HL-60 (cell line): ENCODE measurements around the gene RSRC1.

Experiments
- DNase-seq, 2 experiments: peaks; one replicate each; pipeline ENCODE4 v3.0.0-alpha.2; 2010 to 2020; ENCODE audit warnings: low read depth in 1 of 2, low spot score in 1 of 2
- H3K27ac ChIP-seq: fragments of 250-450 bp; sonication (Bioruptor Pico); replicated peaks from 2 replicates; pipeline ENCODE4 v1.5.1; 2020; ENCODE audit warnings: mild to moderate bottlenecking, moderate library complexity
- H3K27me3 ChIP-seq: fragments of 250-450 bp; sonication (Bioruptor Pico); 2 replicates; pipeline ENCODE4 v1.5.1; 2021; ENCODE audit warnings: mild to moderate bottlenecking, moderate library complexity; ENCODE audit not compliant: insufficient read depth, poor library complexity, severe bottlenecking
- H3K4me3 ChIP-seq: replicated peaks from 2 replicates; pipeline ENCODE4 v1.5.1; 2011; ENCODE audit warnings: mild to moderate bottlenecking, control low read depth, low read length; ENCODE audit not compliant: insufficient read depth
- GABPA ChIP-seq: IDR thresholded peaks from 2 replicates; pipeline ENCODE4 v1.6.1; 2012; ENCODE audit warnings: low read depth
- POLR2AphosphoS5 ChIP-seq: IDR thresholded peaks from 2 replicates; pipeline ENCODE4 v1.6.1; 2012; ENCODE audit warnings: low read depth
- SPI1 ChIP-seq: IDR thresholded peaks from 2 replicates; pipeline ENCODE4 v1.6.1; 2012; ENCODE audit warnings: low read depth, mild to moderate bottlenecking, borderline replicate concordance
- TF ChIP-seq, protein P1 (sequence below): IDR thresholded peaks from one replicate; pipeline ENCODE4 v1.5.1; 2011; ENCODE audit warnings: low read length, control low read depth, inconsistent platforms; ENCODE audit not compliant: insufficient read depth
- TF ChIP-seq, protein P2 (sequence below): IDR thresholded peaks from 2 replicates; pipeline ENCODE4 v1.6.1; 2012; ENCODE audit warnings: low read depth; ENCODE audit not compliant: insufficient replicate concordance

The RSRC1 gene

DNA sequence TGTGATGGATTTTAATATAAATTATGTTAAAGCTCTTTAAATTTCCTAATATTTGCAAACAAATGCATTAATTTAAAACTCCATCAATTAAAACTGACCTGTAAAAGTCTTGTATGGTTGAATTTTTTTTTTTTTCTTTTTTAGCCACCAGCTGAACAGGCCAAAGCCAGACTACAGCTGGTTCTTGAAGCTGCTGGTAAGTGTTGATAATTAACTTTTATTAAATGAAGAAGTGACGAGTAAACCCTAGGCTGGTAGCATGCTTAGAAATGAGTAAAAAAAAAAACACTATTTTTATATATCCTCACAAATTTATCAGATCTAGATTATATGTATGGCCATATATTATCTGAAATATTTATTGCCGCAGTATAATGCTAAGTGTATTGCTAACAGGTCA, 244.8 kb downstream of the RSRC1 start:
- TF ChIP-seq, protein P1, sequence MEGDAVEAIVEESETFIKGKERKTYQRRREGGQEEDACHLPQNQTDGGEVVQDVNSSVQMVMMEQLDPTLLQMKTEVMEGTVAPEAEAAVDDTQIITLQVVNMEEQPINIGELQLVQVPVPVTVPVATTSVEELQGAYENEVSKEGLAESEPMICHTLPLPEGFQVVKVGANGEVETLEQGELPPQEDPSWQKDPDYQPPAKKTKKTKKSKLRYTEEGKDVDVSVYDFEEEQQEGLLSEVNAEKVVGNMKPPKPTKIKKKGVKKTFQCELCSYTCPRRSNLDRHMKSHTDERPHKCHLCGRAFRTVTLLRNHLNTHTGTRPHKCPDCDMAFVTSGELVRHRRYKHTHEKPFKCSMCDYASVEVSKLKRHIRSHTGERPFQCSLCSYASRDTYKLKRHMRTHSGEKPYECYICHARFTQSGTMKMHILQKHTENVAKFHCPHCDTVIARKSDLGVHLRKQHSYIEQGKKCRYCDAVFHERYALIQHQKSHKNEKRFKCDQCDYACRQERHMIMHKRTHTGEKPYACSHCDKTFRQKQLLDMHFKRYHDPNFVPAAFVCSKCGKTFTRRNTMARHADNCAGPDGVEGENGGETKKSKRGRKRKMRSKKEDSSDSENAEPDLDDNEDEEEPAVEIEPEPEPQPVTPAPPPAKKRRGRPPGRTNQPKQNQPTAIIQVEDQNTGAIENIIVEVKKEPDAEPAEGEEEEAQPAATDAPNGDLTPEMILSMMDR, result no peak
- no peak for TF ChIP-seq SPI1
- TF ChIP-seq POLR2AphosphoS5, result no peak
- TF ChIP-seq, protein P2, sequence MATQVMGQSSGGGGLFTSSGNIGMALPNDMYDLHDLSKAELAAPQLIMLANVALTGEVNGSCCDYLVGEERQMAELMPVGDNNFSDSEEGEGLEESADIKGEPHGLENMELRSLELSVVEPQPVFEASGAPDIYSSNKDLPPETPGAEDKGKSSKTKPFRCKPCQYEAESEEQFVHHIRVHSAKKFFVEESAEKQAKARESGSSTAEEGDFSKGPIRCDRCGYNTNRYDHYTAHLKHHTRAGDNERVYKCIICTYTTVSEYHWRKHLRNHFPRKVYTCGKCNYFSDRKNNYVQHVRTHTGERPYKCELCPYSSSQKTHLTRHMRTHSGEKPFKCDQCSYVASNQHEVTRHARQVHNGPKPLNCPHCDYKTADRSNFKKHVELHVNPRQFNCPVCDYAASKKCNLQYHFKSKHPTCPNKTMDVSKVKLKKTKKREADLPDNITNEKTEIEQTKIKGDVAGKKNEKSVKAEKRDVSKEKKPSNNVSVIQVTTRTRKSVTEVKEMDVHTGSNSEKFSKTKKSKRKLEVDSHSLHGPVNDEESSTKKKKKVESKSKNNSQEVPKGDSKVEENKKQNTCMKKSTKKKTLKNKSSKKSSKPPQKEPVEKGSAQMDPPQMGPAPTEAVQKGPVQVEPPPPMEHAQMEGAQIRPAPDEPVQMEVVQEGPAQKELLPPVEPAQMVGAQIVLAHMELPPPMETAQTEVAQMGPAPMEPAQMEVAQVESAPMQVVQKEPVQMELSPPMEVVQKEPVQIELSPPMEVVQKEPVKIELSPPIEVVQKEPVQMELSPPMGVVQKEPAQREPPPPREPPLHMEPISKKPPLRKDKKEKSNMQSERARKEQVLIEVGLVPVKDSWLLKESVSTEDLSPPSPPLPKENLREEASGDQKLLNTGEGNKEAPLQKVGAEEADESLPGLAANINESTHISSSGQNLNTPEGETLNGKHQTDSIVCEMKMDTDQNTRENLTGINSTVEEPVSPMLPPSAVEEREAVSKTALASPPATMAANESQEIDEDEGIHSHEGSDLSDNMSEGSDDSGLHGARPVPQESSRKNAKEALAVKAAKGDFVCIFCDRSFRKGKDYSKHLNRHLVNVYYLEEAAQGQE, result no peak
- no peak for TF ChIP-seq GABPA
- H3K27me3 ChIP-seq, result no peaks in the 10 kb centered on the region
- H3K27ac ChIP-seq, result no peak overlapping the region
- no peak overlapping the region for H3K4me3 ChIP-seq
- no peak for DNase-seq

DNA sequence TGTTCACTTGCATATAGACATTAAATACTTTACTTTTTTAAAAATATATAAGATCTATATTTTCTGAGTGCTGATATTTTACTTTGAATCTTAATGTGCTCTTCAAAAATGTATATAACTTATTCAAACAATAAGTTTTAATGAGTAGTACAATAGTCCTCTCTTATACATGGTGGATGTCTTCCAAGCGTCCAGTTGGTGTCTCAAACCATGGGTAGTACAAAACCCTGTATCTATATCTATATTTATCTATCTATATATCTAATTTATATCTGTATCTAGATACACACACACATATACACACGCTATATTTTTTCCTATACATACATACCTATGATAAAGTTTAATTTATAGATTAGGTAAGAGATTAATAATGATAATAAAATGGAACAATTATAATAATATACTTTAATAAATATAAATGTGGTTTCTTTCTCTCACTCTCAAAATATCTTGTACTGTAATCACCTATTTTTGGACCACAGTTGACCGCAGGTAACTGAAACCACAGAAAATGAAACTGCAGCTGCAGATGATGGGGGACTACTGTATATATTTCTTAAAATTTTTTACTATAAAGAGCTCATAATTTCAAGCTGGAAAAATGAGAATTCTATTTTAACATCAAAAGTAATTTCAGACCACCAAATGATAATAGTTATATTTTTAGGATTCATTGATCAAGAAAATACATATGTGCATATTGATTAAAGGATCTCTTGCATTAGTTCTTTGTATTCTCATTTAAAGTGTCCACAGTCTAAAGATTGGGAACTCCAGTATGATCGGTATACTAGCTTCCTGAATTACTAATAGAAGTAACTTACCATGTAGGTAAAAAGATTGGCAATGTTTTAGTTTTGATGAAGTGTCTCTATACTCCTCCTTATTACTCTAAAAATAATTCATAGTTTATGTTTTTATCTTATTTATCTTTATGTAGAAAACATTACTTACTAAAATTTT, 246.0 kb downstream of the RSRC1 start:
- DNase-seq, result no peak
- Histone ChIP-seq H3K27ac (no peak overlapping the region), H3K4me3 (no peak overlapping the region), H3K27me3 (no peaks in the 10 kb centered on the region)
- TF ChIP-seq POLR2AphosphoS5, result no peak
- TF ChIP-seq SPI1, result no peak
- TF ChIP-seq, protein P1, result no peak
- TF ChIP-seq GABPA, result no peak
- TF ChIP-seq, protein P2, result no peak

DNA sequence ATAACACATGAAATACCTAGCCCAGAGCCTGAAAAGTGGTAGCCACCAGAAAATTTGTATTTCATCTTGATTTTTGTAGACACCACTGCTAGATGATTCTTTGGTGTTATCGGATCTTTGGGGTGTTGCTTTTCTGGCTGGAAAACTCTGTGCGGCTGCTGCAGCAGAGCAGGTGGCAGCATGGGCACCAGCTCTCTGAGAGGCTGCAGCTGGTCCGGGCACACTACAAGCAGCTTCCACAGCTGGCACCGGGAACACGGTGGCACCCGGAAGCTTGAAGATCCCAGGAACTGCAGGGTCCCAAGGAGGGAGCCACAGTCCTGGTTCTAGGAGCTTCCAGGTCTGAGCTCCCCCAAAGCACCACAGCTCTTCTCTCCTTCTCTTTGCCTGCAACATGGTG, 249.4 kb downstream of the RSRC1 start:
- no peaks in the 10 kb centered on the region for H3K27me3 ChIP-seq
- no peak for DNase-seq
- no peak overlapping the region for H3K27ac ChIP-seq
- no peak overlapping the region for H3K4me3 ChIP-seq
- TF ChIP-seq POLR2AphosphoS5, result no peak
- TF ChIP-seq SPI1, result no peak
- TF ChIP-seq GABPA, result no peak
- TF ChIP-seq, protein P1, result no peak
- TF ChIP-seq, protein P2, result no peak
